Femur (tissue), 1 donor: ENCODE data around the gene EPS8L2.
"Not testable (repeated sequence)": the region's sequence is repeated elsewhere in the genome, so short reads cannot be mapped to it uniquely, and the experiment has no call there.

Source experiments
- DNase-seq: peaks from one replicate; pipeline ENCODE4 v3.0.0-alpha.2; 2017

Gene EPS8L2

DNA sequence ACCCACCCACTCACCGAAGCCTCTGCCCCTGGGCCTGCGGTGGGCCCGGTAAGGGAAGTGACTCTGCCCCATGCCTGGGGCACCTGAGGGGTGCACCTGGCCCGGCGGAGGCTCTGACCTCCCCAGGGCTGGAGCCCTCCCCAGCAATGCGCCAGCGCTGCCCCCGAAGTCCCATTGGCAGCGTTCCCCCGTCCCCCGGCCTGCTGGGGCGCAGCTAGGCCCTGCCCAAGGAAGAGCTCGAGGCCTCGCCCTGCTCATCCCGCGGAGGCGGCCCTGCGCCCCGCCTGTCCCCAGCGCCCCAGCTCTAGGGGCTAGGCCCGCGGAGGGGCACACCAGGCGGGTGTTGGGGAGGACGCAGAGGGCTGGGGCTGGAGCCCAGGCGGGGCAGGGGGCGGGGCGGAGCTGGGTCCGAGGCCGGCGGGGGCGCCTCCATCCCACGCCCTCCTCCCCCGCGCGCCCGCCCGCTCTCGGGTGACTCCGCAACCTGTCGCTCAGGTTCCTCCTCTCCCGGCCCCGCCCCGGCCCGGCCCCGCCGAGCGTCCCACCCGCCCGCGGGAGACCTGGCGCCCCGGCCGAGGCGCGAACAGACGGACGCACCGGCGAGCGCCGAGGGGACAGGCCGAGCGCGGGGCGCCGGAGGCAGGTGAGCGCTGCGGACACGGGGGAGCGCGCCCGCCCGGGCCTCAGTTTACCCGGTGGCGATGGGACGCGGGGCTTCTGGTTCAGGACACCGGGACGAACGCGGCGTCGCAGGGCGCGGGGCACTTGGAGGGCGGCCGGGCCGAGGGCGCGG, at the start of gene EPS8L2:
TSS of gene EPS8L2 (plus strand) at position 586 of the 793 bp plus-strand sequence. CDS start 3,177 bp downstream, outside the sequence.
- peak; percentile 17 for DNase-seq

DNA sequence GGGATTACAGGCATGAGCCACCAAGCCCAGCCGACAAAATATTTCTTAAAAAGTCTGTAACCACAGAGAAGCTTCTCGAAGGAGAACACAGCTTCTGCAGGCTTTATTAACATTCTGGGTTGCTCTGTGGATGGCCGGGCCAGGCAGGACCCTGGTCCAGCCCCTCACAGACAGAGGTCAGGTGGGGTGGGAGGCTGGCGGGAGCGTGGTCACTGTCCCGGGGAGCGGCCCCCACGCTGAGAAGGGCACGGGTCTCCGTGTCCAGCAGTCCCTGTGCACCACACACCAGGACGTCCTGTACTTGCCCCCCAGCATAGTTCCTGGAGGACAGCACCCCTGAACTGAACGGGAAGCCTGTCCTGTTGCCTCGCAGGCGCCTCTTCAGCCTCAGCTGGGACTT, 49.6 kb upstream of the EPS8L2 start:
- DNase-seq, result no peak

DNA sequence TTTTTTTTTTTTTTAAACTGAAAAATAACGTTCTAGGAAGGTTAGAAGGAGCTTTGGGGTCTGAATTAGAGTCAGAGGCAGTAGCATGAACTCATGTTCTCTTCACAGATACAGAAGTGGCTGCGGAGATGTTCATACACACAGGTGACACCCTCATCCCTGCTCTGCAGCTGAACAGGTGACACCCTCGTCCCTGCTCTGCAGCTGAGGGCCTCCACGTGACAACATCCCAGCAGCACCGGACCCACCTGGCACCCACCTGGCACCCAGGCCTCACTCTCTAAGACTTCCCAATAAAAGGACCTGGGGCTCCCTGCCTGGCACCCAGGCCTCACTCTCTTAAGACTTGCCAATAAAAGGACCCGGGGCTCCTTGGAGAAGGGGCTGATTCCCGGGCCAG, 49.2 kb upstream of the EPS8L2 start:
- DNase-seq, result no peak

DNA sequence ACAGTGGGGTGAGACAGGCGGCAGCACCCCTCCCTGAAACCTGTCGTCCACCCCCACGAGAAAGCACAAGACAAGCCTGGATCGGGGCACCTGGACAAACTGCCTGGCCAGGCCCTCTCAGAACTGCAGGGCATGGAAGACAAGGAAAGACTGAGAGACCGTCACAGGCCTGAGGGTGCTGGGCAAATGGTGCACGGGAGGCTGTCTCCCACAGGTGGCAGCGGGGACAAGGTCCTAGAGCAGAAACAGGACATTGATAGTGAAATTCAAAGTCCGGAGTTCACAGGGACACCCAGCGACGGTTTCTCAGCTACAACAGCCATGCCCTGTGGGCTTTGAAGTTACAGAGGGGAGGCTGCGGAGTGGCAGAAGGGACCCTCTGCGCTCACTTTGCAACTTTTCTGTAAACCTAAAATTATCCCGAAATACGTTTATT, 48.3 kb upstream of the EPS8L2 start:
- no peak for DNase-seq

DNA sequence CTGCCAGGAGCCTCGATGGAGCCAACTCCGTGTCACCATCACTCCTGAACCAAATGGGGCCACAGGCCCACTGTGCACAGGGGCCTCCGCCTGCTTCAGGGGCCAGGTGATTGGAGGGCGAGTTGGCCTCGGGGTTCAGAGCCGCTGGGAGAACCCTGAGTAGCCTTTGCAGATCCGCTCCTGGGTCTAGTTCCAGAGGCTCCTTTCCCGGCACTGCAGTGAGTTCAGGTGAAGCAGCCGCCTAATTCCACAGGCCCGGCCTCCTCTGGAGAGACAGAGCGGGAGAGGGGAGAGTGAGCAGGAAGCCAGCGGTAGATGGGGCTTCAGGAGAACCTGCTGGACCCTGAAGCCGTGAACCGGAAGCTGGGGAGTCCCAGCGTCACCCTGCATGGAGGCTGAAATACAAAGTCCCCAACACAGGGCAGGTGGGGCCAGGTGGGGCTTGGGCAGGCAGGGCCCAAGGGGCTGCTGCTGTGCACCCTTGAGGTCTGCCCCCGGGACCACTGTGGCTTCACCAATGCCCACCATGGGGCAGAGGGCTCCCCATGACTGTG, 46.4 kb upstream of the EPS8L2 start:
- no peak for DNase-seq

DNA sequence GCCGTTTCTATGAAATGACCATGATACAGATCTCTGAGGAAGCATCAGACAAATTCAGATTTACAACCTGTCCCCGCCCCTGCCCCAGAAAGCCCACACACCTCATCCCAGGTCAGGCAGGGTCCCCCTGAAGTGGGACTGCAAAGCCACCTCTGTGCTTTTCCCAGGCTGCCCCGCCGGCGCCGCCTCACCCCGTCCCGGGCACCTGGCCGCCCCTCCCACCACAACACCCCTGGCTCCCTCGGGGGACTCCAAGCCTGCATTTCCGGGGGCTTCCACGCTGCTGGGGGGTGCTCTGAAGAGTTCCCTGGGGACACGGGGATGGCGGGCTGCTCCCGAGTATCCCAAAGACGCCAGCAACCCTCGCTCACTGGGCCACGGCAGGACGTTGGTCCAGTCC, 45.8 kb upstream of the EPS8L2 start:
- DNase-seq, result no peak

DNA sequence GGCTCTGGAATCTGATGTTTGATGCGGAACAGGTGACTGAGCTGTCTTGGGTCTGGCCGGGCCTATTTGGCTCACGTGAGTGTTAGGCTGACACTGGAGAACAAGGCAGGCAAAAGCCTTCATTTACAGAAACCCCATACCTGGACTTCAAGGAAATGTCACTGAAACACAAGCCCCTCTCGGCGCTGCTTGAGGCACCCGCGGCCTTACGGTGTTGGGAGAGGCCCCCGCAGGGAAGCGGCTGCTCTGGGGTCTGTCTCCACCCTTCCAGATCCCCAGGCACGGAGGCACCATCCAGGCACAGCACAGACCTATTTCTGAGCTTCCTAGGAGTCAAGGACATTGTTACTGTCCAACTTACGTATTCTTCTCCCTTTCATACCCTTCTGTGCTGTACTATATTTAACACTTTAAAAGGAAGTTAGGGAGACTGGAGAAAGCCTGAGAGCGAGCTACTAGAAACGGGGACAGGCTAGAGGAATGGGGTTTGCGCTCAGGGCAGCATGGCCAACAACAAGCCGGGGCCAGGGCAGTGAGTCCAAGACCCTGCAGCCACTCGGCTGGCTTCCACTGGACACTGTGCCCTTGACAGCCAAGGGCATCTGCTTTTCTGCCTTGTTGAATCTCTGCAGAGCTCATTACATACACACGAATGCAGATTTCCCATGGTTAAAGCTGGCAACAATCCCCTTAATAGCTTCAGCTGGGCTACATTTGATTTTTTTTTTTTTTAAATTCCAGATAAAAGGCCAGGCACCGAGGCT, 45.2 kb upstream of the EPS8L2 start:
- DNase-seq, result no peak

DNA sequence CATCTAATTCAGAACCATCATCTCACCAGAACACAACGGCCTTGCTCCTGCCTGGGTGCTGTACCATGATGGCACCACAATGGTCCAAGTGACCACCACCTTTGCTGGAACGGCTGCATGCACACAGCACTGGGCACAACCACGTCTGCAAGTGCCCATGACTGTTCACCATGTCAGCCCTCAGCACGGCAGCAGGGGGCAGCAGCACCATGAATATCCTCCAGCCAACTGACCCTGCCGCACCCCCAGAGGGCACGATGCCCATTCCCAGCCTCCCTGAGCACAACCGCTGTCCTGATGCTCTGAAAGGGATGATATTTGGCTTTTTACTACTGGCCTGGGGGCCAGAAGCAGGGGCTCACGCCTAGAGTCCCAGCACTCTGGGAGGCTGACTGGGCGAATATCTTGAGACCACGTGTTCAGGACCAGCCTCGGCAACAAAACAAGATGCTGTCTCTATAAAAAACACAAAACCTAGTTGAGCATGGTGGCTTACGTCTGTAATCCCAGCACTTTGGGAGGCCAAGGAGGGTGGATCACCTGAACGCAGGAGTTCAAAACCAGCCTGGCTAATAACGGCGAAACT, 43.2 kb upstream of the EPS8L2 start:
- no peak for DNase-seq

DNA sequence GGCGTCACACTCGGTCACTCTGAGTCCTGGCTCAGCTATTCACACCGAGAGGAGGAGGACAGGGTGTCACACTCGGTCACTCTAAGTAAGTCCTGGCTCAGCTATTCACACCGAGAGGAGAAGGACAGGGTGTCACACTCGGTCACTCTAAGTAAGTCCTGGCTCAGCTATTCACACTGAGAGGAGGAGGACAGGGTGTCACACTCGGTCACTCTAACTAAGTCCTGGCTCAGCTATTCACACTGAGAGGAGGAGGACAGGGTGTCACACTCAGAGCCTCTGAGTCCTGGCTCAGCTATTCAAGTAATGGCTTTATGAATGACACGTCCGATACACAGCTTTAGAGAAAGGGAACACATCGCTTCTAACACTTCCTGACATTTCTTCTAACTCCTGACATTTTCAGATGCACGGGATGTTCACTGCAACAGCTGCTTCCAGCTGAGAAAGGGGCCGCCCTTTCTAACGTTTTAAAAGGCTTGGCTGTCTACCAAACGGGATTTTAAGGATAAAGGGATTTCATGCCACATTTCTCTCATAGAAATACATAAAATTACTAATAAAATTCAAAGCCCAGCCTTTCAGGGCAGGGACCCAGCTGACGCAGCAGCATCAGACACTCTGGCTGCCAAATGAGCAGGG, 40.8 kb upstream of the EPS8L2 start:
- DNase-seq, result peak; percentile 33

DNA sequence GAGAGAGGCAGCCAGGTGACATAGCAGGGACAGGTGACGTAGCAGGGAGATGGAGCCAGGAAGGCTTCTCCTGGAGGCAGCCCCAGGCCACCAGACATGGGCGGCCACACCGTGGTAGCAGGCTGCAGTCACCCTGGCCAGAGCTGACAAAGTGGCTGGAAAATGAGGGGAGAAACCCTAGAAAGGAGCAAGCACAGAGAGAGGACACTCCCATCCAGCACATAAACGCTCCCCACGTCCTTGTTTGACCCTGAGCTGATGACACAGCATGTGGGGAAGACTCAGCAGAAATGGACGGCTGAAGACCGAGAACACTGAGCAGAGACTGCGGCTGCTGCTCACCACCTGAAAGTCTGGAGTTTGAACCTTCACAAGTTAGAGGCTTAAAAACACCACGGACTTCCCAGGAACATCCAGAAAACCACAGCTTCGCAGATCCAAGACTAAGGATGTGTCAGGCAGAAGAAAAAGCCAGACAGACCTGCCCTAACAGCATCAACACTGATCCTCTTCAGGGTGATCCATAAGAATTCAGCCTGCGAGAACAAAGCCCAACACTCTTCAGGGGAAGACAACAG, 40.2 kb upstream of the EPS8L2 start:
- no peak for DNase-seq

DNA sequence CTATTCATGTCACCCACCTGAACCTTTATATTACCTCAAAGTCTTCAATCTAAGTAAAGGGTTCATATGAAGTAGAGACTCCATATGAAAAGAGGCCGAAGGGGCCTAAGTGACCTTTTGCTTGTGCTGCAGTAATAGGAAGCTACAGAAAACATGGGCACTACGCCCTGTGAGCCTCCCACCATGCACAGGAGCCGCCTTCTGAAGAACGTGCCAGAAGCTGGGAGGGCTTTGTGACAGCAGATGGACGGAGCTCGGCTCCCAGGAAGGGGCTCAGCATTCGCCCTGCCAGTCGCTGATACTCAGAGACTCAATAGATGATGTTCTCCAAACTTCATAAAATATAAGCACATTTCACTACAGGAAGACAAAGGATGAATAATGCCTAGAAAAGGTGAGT, 32.2 kb upstream of the EPS8L2 start:
- no peak for DNase-seq

DNA sequence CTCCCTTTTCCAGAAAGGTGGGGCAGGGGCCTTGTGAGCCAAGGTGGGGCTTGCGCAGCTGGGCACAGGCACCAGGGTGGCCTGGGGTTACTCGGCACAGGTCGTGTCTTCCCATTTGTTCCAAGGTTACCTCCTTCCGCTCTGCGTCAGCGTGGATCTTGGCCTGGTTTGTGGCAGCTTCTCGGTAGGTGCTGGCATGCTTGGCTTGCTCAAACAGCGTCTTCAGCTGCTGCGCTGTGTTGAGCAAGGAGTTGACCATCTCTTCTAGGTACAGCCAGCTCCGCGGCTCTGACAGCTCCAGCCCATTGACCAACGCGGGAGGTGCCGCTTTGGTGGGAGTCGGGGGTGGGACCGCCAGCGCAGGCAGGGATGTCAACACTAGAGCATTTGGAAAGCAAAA, 31.6 kb upstream of the EPS8L2 start:
- DNase-seq, result no peak

DNA sequence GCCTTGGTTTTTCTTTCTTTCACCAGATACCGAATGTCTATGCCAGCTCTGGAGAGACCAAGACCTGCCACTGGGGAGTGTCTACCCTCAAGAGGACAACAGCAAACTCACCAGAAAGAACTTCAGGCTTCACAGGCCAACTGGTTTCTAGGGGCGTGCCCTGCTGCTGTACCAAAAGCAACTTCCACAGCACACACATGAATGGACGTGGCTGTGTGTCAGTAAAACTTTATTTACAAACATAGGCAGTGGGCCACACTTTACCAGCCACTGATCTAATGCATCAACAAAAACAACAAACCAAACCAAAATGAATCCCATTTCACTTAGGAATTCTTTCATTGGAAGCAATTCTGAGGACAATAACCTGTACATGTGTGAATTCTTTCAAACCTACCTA, 27.7 kb upstream of the EPS8L2 start:
- DNase-seq, result no peak

DNA sequence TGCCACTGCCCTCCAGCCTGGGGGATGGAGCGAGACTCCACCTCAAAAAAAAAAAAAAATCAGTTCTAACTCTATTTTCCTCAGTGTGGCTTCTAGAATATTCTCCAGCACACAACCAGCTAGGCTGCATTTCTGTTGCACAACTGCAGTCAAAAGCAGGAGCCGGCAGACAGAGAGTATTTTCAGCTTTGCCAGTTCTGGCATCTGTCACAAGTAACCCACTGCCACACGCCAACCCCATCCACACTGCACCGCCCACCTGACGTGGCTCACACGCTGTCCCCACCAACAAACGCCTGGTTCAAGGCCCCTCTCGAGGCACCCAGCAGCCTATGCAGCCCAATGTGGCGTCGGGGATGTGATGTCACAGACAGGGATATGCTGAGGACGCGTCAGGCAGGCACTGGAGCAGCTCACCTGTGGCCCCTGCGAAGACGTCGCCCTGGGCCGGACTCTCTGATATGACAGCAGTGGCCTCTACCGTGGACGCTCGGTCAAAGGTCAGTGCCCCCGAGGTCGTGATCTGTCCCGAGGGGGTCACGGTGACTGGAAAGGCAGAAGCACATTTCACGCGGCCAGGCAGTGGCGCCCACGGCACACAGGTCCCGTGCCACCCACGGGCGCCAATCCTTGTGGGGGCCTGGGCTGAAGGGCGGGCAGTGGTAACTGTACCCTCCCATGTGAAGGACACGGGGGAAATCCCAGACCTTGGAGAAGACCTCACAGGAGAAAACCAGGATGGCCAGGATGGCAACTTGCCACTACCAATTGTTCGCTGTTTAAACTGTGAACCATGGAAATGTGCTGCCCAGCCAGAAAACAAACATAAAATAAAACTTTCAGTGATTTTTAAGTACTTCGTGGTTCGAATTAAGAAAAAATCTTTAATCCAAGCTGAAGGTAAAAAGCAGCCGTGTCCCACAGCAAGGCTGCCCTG, 26.5 kb upstream of the EPS8L2 start:
- no peak for DNase-seq

DNA sequence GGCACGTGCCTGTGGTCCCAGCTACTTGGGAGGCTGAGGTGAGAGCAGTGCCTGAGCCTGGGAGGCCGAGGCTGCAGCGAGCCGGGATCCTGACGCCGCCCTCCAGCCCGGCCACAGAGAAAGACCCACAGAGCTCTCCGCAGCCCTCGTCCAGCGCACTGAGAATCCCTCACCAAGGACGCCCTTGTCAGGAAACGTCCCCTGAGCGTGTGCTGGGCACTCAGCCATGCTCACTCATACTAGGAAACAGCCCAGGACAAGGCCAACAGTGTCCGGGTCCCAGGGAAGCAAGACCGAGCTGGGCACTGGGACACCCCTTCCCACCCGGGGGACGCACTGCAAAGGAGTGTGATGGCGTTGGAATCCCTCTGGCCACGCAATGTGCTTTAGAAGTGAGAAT, 25.6 kb upstream of the EPS8L2 start:
- DNase-seq, result no peak

DNA sequence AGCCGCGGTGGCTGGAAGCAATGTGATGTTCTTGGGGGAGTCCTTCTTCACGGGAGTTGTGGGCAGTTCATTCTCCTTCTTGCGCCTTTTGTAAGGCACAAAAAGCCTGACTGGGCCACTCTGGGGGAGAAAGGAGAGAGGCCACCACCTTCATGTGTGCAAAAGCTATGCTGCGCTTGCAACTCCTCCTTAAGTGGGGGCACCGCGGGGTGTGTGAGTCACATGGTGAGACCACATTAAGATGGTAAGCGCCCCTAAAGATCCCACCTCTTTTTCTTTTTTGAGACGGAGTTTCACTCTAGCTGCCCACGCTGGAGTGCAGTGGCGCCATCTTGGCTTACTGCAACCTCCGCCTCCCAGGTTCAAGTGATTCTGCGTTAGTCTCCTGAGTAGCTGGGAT, 25.1 kb upstream of the EPS8L2 start:
- no peak for DNase-seq

DNA sequence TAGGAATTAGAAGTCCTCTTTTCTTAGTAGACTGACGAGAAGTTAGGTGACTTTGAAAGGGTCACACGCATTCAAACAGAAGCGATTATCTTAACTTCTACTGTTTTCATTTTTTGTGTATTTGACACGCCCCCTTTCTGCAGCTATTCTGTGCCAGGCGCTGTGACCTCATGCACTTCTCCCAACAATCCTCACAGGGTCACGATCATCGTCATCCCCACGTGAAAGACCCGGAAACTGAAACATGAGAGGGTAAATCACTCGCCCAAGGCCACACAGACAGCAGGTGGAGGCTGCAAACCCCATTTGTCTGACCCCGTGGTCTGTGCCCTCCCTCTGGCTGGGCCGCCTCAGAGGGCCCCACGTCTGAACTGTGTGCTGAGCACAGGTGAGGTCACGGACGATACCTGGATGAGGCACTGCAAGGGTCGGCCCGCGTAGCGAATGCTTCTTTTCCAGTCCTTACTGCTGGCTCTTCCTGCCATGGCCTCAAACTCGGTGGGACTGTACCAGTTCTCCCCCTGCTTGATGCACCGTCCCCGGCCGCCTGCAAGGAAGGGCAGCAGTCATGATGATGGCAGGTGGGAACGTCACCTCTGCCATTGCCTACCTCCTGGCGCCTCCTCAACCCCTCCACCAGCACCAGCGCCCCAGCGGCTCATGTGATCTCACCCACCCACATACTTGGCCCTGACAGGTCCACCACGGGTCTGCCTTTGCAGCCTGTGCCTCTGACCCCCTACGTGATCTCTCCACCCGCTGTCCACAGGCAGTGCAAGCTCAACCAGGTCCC, 19.4 kb upstream of the EPS8L2 start:
- no peak for DNase-seq

DNA sequence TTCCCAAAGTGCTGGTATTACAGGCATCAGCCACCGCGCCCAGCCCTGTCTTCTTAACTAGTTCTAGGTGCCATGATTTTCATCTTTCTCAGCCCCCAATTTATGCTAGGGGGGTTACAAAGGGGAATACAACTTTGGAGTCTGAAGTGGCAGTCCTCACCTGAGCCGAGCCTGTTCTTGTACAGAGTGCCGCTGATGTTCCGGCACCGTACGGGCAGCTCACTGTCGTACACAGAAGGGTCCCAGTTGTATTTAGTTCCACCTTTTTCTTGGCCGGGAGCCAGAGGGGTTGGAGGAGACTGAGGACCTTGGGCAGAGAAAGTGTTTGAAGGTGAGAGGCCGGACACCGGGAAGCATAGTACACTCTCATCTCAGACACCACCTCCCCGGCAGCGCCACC, 18.3 kb upstream of the EPS8L2 start:
- no peak for DNase-seq

DNA sequence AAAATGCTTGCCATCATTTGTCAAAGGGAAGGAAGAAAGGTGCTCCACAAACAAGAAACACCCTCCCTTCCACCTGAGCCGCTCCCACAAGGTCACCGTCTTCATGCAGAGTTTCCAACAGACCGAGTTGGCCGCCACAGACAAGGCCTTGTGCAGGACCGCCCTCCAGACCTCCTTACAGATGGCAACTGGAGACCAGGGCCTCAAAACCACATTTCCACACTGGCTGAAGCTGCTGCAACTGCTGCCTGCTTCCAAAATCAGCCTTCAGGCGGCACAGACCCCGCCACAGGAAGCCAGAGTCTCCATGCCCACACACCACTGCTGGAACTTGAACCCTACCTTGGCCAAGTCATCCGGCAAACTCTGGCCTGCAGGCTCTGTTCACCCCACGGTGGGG, 17.4 kb upstream of the EPS8L2 start:
- no peak for DNase-seq

DNA sequence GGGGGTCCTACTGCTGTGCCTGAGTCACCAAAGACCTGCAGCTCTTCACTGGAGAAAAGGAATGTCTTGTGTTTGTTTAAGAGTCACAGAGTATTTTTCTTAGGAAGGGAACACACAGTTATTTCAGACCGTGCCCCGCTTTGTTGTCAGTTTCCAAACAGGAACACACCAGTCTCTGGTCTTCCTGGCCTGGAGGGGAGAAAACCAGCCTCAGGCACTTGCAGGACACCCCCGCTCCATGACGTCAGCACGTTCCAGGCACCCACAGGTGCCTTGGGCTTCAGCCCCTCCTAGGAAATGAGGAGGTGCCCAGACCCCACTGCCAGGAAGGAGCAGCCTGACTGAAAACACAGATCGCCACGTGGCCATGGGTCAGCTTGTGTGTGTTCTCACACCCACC, 16.4 kb upstream of the EPS8L2 start:
- no peak for DNase-seq

DNA sequence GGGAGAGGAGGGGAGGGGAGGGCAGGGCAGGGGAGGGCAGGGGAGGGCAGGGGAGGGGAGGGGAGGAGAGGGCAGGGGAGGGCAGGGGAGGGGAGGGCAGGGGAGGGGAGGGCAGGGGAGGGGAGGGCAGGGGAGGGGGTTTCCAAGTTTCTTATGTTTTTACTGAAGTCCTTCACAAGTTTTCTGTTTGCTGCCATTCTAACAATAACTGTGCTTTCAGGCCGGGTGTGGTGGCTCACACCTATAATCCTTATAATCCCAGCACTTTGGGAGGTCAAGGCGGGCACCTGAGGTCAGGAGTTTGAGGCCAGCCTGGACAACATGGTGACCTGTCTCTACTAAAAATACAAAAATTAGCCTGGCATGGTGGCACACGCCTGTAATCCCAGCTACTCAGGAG, 15.8 kb upstream of the EPS8L2 start:
- DNase-seq, result not testable (repeated sequence)
